ENCODE results near the gene CDC42EP4.
A peak's percentile ranks its signal among the peaks of the same experiment; 100 is the strongest.

The CDC42EP4 gene

GRCh38 chr17:73293480-73293911 is 18.3 kb downstream of the CDC42EP4 start:
- DNase-seq: no peak

- DNase-seq: no peak
These were observed 18.8 kb downstream of the CDC42EP4 start for GRCh38 chr17:73293031-73293430.

GRCh38 chr17:73292031-73292531 is 19.7 kb downstream of the CDC42EP4 start:
- DNase-seq: no peak

- DNase-seq: no peak
These were observed 20.5 kb downstream of the CDC42EP4 start for GRCh38 chr17:73291260-73291801.

- peak in 1 of 5 experiments; percentile 17 for DNase-seq
These were observed 21.2 kb downstream of the CDC42EP4 start for GRCh38 chr17:73290399-73291259.

- DNase-seq: no peak
These were observed 22.1 kb downstream of the CDC42EP4 start for GRCh38 chr17:73289549-73290254.

GRCh38 chr17:73288534-73289302 is 23.1 kb downstream of the CDC42EP4 start:
- DNase-seq: no peak

- DNase-seq: no peak
These were observed 24.9 kb downstream of the CDC42EP4 start for GRCh38 chr17:73286863-73287296.

GRCh38 chr17:73285916-73286862 is 25.6 kb downstream of the CDC42EP4 start:
- no peak for DNase-seq

- DNase-seq: no peak
These were observed 26.2 kb downstream of the CDC42EP4 start for GRCh38 chr17:73285603-73285908.

- DNase-seq: no peak
These were observed 26.7 kb downstream of the CDC42EP4 start for GRCh38 chr17:73284906-73285602.

GRCh38 chr17:73284354-73284753 is 27.4 kb downstream of the CDC42EP4 start:
- no peak for DNase-seq

GRCh38 chr17:73283841-73284282 is 27.9 kb downstream of the CDC42EP4 start:
- DNase-seq: no peak

- DNase-seq: no peak
These were observed 28.6 kb downstream of the CDC42EP4 start for GRCh38 chr17:73283250-73283649.

- DNase-seq: no peak
These were observed 29.2 kb downstream of the CDC42EP4 start for GRCh38 chr17:73282629-73283028.

GRCh38 chr17:73281928-73282327 is 29.9 kb downstream of the CDC42EP4 start:
- no peak for DNase-seq

GRCh38 chr17:73280191-73280590 is 31.6 kb downstream of the CDC42EP4 start:
- DNase-seq: no peak

- no peak for DNase-seq
These were observed 32.1 kb downstream of the CDC42EP4 start for GRCh38 chr17:73279704-73280103.

- no peak for DNase-seq
These were observed 33.0 kb downstream of the CDC42EP4 start for GRCh38 chr17:73278465-73279453.

GRCh38 chr17:73278049-73278464 is 33.7 kb downstream of the CDC42EP4 start:
- no peak for DNase-seq
